DMS 273 treated with DMSO at 0.1 percent for 48 hours (cell line): ENCODE results near the gene SAMD10.
A peak's percentile ranks its signal among the peaks of the same experiment; 100 is the strongest.

Experiments
- DNase-seq: peaks from one replicate; lab custom pipeline; 2025; lab: John Stamatoyannopoulos, UW

The SAMD10 gene

DNA sequence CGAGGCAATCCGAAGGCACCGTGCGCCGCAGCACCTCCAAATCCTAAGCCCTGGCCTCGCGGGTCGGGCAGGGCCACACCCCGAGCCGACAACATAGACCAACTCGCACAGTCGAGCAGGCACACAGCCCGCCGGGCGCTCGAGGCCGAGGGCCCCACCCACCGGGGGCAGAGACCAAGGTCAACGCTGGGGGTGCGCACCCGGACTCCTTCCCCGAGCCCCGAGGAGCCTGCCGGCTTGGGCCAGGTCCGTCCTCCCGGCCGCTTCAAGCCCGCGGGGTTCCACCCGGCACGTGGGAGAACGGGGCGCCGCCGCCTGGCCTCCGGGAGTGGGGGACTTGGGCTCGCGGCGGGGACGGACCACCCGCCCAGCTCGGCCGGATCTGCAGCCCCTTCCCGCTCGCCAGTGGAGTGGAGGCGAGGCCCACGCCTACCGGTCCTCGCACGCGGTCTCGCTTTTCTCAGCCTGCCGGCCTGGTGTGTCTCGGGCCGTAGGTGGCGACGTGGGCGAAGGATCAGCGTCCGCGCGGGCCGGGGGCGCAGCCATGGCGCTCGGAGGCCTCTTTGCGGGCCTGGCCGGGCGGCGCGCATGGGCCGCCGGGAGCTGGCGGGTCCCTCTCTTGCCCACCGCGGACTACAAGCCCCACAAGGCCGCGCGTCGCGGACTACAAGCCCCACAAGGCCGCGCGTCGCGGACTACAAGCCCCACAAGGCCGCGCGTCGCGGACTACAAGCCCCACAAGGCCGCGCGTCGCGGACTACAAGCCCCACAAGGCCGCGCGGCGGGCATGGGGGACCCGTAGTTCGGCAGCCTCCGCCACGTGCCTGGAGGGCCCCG, 23.4 kb downstream of the SAMD10 start, which contains the start of gene UCKL1:
Gene UCKL1, minus strand, starts transcription at position 590 of the 837 bp plus-strand sequence. Its CDS starts 44 bp downstream, at position 546.
- no peak for DNase-seq

DNA sequence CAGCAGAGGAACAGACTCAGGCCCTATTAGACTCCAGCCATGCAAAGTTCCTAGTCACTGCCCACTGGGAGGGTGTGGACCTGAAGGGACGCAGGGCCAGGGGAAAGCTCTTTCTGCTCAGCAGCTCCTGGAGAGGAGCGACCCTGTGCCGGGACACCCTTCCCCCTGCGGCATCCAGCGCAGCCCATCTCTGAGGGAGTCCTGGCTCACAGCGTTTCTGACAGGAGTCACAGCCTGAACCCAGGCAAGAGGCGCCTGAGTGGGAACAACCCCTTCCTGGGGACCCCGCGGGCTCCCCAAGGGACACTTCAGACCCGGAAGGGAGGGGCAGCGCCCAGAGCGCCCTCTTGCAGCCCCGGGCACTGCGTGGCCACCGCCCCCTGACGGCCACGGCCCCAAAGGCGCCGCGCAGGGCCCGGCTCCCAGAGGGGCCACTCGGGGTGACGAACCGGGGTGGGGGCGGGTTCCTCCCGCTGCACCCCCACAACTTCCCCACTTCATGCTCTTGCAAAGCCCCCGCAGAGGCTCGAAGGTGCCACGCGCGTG, 24.1 kb downstream of the SAMD10 start:
- DNase-seq: no peak

GRCh38 chr20:63953764-63954429, 25.5 kb downstream of the SAMD10 start:
- no peak for DNase-seq

- DNase-seq: no peak
Measured at GRCh38 chr20:63952769-63953168, 26.7 kb downstream of the SAMD10 start.

GRCh38 chr20:63952210-63952535, 27.3 kb downstream of the SAMD10 start:
- no peak for DNase-seq

DNA sequence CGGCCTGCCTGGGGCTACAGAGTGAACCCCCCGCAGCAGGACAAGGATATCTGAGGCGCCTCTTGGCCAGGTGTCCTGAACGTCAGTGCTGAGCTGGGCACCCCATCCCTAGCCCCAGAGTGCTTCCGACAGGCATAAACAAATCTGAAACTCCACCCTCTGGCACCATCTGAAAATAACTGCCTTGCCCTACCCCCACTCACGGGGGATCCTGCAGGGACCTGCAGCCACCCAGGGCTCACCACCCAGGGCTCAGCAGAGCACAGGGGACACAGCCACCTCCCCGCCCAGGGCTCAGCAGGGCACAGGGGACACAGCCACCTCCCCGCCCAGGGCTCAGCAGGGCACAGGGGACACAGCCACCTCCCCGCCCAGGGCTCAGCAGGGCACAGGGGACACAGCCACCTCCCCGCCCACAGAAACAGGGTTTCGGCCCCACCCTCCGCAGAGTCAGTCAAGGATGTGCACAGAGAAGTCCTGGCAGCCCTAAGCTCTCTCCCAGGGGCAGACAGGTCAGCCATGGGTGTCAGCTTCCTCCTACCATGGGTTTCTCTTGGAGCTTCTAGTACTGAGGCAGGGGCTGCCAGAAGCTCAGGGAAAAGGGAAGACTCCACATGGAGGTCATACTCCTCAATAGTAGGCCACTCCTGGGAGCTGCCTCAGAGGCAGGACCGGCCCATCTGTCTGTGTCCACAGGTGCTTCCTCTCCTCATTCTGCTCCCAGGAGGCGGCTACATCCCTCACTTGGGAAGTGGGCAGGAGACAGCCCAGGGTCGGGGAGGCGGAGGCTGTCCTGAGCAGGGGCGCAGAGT, 27.8 kb downstream of the SAMD10 start:
- DNase-seq: no peak

GRCh38 chr20:63950701-63951397, 28.6 kb downstream of the SAMD10 start:
- no peak for DNase-seq

- no peak for DNase-seq
Measured at GRCh38 chr20:63947638-63948456, 31.6 kb downstream of the SAMD10 start.

GRCh38 chr20:63946986-63947637, 32.3 kb downstream of the SAMD10 start:
- no peak for DNase-seq

GRCh38 chr20:63945921-63946920, 33.2 kb downstream of the SAMD10 start:
- no peak for DNase-seq

DNA sequence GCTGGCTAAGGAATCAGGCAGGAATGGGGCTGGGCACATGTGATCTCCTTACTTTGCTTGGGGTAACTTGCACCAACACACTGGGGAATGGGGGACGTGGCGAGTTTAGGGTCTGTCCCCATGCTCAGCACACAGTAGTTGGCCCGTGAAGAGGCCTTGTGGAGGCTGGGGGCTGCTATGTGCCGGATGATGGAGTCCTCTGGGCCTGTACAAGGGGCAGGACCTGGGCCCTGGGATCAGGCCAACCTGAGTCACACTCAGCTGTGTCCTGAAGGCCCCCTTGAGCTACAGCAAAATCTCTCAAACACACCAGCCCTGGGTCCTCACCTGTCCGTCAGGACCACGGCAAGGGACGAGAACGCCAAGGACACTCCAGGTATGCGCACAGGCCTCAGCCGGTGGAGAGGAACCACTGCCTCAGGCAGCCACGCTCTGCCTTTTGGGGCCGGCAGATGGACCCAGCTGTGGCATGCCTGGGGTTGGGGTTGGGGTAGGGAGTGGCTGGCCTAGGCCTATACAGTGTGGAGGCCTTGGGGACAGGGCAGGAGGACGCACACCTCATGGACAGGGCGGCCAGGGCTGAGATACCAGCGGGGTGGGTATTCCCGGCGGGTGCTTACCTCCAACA, 34.3 kb downstream of the SAMD10 start:
- DNase-seq: no peak

DNA sequence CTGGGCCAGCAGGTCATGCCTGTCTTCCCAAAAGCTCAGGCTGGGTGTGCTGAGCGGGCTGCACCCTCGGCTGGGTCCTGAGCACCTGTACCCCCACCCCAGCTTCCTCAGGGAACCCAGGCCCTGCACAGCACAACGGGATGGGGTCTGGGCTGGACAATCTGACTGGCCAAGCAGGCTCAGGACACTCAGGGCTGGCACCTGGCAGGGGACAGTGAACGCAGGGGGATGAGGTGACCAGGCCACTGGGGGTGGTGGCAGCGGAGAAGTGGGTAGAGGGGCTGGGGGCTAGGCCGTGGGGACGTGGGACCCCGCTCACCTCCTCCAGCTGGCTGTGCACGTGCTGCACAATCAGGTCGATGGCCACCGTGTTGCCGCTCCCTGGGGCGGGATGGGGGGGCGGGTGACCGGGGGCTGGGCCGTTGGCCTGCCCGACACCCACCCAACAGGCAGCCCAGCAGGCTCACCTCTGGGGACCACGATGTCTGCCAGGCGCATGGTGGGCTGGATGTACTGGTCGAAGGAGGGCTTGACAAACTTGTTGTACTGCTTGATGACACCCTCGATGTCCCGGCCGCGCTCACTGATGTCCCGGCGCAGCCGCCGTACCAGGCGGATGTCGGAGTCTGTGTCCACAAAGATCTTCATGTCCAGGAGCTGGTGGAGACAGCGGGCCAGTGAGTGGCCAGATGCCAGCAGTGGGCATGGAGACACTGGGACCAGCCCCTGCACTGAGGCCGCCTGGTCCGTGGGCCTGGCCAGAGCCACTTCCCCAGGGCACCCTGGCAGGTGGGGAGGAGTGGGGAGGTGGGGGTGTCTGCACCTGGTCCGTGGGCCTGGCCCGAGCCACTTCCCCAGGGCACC, 35.1 kb downstream of the SAMD10 start:
- no peak for DNase-seq

DNA sequence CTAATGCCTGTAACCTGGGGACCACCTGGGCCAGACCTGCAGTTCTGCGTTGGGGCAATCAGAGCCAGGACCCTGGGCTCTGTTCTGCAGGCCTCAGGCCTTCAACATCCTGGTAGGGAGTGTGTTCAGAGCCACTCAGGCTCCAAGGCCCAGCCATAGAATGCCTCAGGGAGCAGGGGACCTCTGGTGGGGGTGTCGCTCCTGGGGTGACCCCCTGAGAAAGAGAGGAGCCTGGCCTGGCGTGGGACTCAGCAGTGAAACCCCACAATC, 35.7 kb downstream of the SAMD10 start:
- no peak for DNase-seq

- DNase-seq: peak; percentile 55
Measured at GRCh38 chr20:63942969-63943807, 36.3 kb downstream of the SAMD10 start.

- DNase-seq: no peak
Measured at GRCh38 chr20:63942250-63942951, 37.0 kb downstream of the SAMD10 start.
